HCT116 (cell line): ENCODE results near the gene MAPK10. TPM values are rescaled to one million over a fixed set of nuclear protein-coding genes. Genes with fewer than 3 reads are reported as not detected.

ENCODE experiments used
- ATAC-seq: fragments of 200-7000 bp; cut with Tn5 transposase; 2 replicates; pipeline ENCODE4 v1.9.1; 2020; ENCODE audit warnings: mild to moderate bottlenecking, moderate library complexity
- BruUV-seq: library from RNA; stranded (reverse); fragments of 400-500 nt; replicated peaks from 2 replicates; lab custom pipeline; 2021; lab: Mats Ljungman, UMichigan
- CTCF ChIA-PET: fragments of 300-600 bp; sonication (Branson Sonifier 250); formaldehyde crosslinking; loops from one replicate; lab custom pipeline; 2021; ENCODE audit warnings: antibody characterized with exemption; lab: Charles Lee
- POLR2A ChIA-PET: fragments of 300-600, 350-600 bp; sonication (Branson Sonifier 250); formaldehyde crosslinking; loops from one replicate; lab custom pipeline; 2021; ENCODE audit warnings: antibody characterized with exemption; lab: Charles Lee
- RAD21 ChIA-PET, 2 experiments: fragments of 300-600 bp; sonication (Branson Sonifier 250); formaldehyde crosslinking; loops; one replicate each; lab custom pipeline; 2023; ENCODE audit warnings: low total read pairs in 2 of 2; ENCODE audit not compliant: uncharacterized antibody in 2 of 2, unreplicated experiment in 2 of 2, low non-redundant PET in 1 of 2; lab: Charles Lee
- DNase-seq: peaks from one replicate; pipeline ENCODE4 v3.0.0-alpha.2; 2010; ENCODE audit warnings: low read depth, low spot score
- H2AFZ ChIP-seq: fragments of 200-600 bp; shearing (Covaris generic), sonication (generic); 2 replicates; pipeline ENCODE4 v1.6.1; 2017; ENCODE audit warnings: low read depth, mixed run types, mixed read lengths, antibody characterized with exemption, low read length; ENCODE audit not compliant: poor library complexity, severe bottlenecking
- H3K27ac ChIP-seq: 2 replicates; pipeline ENCODE4 v1.5.1; 2012; ENCODE audit warnings: low read depth, low read length
- H3K27me3 ChIP-seq: fragments of 200-600 bp; sonication (generic); 2 replicates; pipeline ENCODE4 v1.6.1; 2016; ENCODE audit warnings: mixed run types, low read length, mixed read lengths; ENCODE audit not compliant: insufficient read depth
- H3K36me3 ChIP-seq, 2 experiments: fragments of 200-500 bp in 1 of 2; fragments of 200-600 bp in 1 of 2; sonication (Bioruptor generic) in 1 of 2; sonication (generic) in 1 of 2; 2 replicates each; pipeline versions ENCODE4 v1.5.1 to v1.6.1; 2014 to 2016; ENCODE audit warnings: low read length in 2 of 2, inconsistent platforms in 1 of 2, mixed read lengths in 1 of 2, mixed run types in 1 of 2; ENCODE audit not compliant: insufficient read depth in 2 of 2, control insufficient read depth in 1 of 2
- H3K4me1 ChIP-seq, 2 experiments: fragments of 200-600 bp in 1 of 2; sonication (generic) in 1 of 2; 2 replicates each; pipeline versions ENCODE4 v1.5.1 to v1.6.1; 2012 to 2017; ENCODE audit warnings: low read length in 2 of 2, inconsistent platforms in 1 of 2, mild to moderate bottlenecking in 1 of 2, mixed read lengths in 1 of 2, mixed run types in 1 of 2, moderate library complexity in 1 of 2; ENCODE audit not compliant: insufficient read depth in 2 of 2, control insufficient read depth in 1 of 2
- H3K4me2 ChIP-seq: fragments of 200-600 bp; sonication (generic); 2 replicates; pipeline ENCODE4 v1.6.1; 2017; ENCODE audit warnings: mixed run types, low read length, mixed read lengths
- H3K4me3 ChIP-seq, 2 experiments: fragments of 200-600 bp in 1 of 2; sonication (generic) in 1 of 2; replicated peaks in 1 of 2; 2 replicates each; pipeline ENCODE4 v1.5.1; 2011 to 2016; ENCODE audit warnings: low read length in 2 of 2, control low read depth in 1 of 2, low read depth in 1 of 2, mild to moderate bottlenecking in 1 of 2, mixed read lengths in 1 of 2, mixed run types in 1 of 2
- H3K79me2 ChIP-seq: fragments of 200-600 bp; sonication (generic); 2 replicates; pipeline ENCODE4 v1.6.1; 2017; ENCODE audit warnings: mild to moderate bottlenecking, mixed run types, low read length, moderate library complexity, mixed read lengths; ENCODE audit not compliant: insufficient read depth
- H3K9ac ChIP-seq: fragments of 200-600 bp; sonication (generic); 2 replicates; pipeline ENCODE4 v1.6.1; 2016; ENCODE audit warnings: low read length, mixed read lengths
- H3K9me2 ChIP-seq: fragments of 200-600 bp; sonication (generic), shearing (Covaris generic); 2 replicates; pipeline ENCODE4 v1.6.1; 2017; ENCODE audit warnings: mixed run types, mild to moderate bottlenecking, moderate library complexity; ENCODE audit not compliant: insufficient read depth
- H3K9me3 ChIP-seq, 2 experiments: fragments of 200-500 bp in 1 of 2; fragments of 200-600 bp in 1 of 2; sonication (Bioruptor generic) in 1 of 2; sonication (generic) in 1 of 2; 2 replicates each; pipeline ENCODE4 v1.6.1; 2014 to 2017; ENCODE audit warnings: low read length in 2 of 2, mixed read lengths in 2 of 2, inconsistent platforms in 1 of 2, low read depth in 1 of 2, mild to moderate bottlenecking in 1 of 2, mixed run types in 1 of 2, moderate library complexity in 1 of 2; ENCODE audit not compliant: control insufficient read depth in 1 of 2, insufficient read depth in 1 of 2
- H4K20me1 ChIP-seq: fragments of 200-600 bp; sonication (generic), shearing (Covaris generic); 2 replicates; pipeline ENCODE4 v1.6.1; 2017; ENCODE audit warnings: mixed run types, mild to moderate bottlenecking, moderate library complexity; ENCODE audit not compliant: insufficient read depth
- CBX3 ChIP-seq: IDR thresholded peaks from 2 replicates; pipeline ENCODE4 v1.6.1; 2012; ENCODE audit warnings: low read depth
- CEBPB ChIP-seq: IDR thresholded peaks from 2 replicates; pipeline ENCODE4 v1.6.1; 2012; ENCODE audit warnings: low read depth
- EGR1 ChIP-seq: IDR thresholded peaks from 2 replicates; pipeline ENCODE4 v1.6.1; 2012; ENCODE audit warnings: low read depth
- ELF1 ChIP-seq: IDR thresholded peaks from 2 replicates; pipeline ENCODE4 v1.6.1; 2012; ENCODE audit warnings: low read depth, borderline replicate concordance
- EZH2 ChIP-seq: fragments of 200-600 bp; sonication (generic); IDR thresholded peaks from 2 replicates; pipeline ENCODE4 v1.6.1; 2017; ENCODE audit warnings: antibody characterized with exemption, mixed run types
- EZH2phosphoT487 ChIP-seq: fragments of 200-600 bp; IDR thresholded peaks from 2 replicates; pipeline ENCODE4 v1.6.1; 2018; ENCODE audit warnings: antibody characterized with exemption, borderline replicate concordance
- FOSL1 ChIP-seq: IDR thresholded peaks from 2 replicates; pipeline ENCODE4 v1.6.1; 2012; ENCODE audit warnings: low read depth
- JUND ChIP-seq: IDR thresholded peaks from 2 replicates; pipeline ENCODE4 v1.6.1; 2012
- POLR2A ChIP-seq: IDR thresholded peaks from 2 replicates; pipeline ENCODE4 v1.7.0; 2011; ENCODE audit warnings: borderline replicate concordance; ENCODE audit not compliant: insufficient read depth, insufficient read length; ENCODE audit errors: extremely low read depth
- POLR2AphosphoS5 ChIP-seq: IDR thresholded peaks from 2 replicates; pipeline ENCODE4 v1.6.1; 2011; ENCODE audit warnings: mild to moderate bottlenecking, low read depth, low read length, moderate library complexity
- RAD21 ChIP-seq: IDR thresholded peaks from 2 replicates; pipeline ENCODE4 v1.6.1; 2012; ENCODE audit warnings: low read depth, mild to moderate bottlenecking
- SP1 ChIP-seq: IDR thresholded peaks from 2 replicates; pipeline ENCODE4 v1.6.1; 2012; ENCODE audit warnings: low read depth
- TCF7L2 ChIP-seq: IDR thresholded peaks from 2 replicates; pipeline ENCODE4 v1.7.0; 2011; ENCODE audit warnings: borderline replicate concordance, inconsistent platforms; ENCODE audit not compliant: insufficient read depth, insufficient read length; ENCODE audit errors: extremely low read depth
- ZFX ChIP-seq: fragments of 450-650 bp; IDR thresholded peaks from 2 replicates; pipeline ENCODE4 v1.6.1; 2017
- ZNF274 ChIP-seq: fragments of 200-500 bp; sonication (Bioruptor generic); IDR thresholded peaks from 2 replicates; pipeline ENCODE4 v1.6.1; 2014; ENCODE audit warnings: mild to moderate bottlenecking, low read depth, low read length, inconsistent platforms
- intact Hi-C: fragments of 100-400 bp; cut with micrococcal nuclease; formaldehyde crosslinking; loops from 2 replicates; pipeline ENCODE4 v1.10.0; 2022
- total RNA-seq: library from RNA; stranded (reverse); gene quantifications from one replicate; pipeline ENCODE4 v1.2.1, GENCODE V29; 2021; ENCODE audit not compliant: unreplicated experiment
- TF ChIP-seq, protein P1 (sequence below): IDR thresholded peaks from 2 replicates; pipeline ENCODE4 v1.6.1; 2012; ENCODE audit warnings: low read depth
- TF ChIP-seq, protein P2 (sequence below): IDR thresholded peaks from 2 replicates; pipeline ENCODE4 v1.6.1; 2011; ENCODE audit warnings: mild to moderate bottlenecking, low read length, moderate library complexity; ENCODE audit not compliant: insufficient replicate concordance; ENCODE audit errors: extremely low read depth
- TF ChIP-seq, protein P3 (sequence below): IDR thresholded peaks from 2 replicates; pipeline ENCODE4 v1.6.1; 2012
- TF ChIP-seq, protein P4 (sequence below), 3 experiments: fragments of 200-600 bp in 1 of 3; sonication (generic) in 1 of 3; IDR thresholded peaks in 2 of 3; conservative IDR thresholded peaks in 1 of 3; 2 replicates each; pipeline ENCODE4 v1.5.1; 2012 to 2017; ENCODE audit warnings: low read depth in 2 of 3, low read length in 2 of 3, antibody characterized with exemption in 1 of 3, borderline replicate concordance in 1 of 3, control low read depth in 1 of 3, mild to moderate bottlenecking in 1 of 3, mixed read lengths in 1 of 3, mixed run types in 1 of 3, moderate library complexity in 1 of 3; ENCODE audit not compliant: insufficient read depth in 1 of 3
- TF ChIP-seq, protein P5 (sequence below): IDR thresholded peaks from 2 replicates; pipeline ENCODE4 v1.6.1; 2012

Gene MAPK10
- total RNA-seq, 1 experiment from 2014 or later = 0.52 TPM

DNA sequence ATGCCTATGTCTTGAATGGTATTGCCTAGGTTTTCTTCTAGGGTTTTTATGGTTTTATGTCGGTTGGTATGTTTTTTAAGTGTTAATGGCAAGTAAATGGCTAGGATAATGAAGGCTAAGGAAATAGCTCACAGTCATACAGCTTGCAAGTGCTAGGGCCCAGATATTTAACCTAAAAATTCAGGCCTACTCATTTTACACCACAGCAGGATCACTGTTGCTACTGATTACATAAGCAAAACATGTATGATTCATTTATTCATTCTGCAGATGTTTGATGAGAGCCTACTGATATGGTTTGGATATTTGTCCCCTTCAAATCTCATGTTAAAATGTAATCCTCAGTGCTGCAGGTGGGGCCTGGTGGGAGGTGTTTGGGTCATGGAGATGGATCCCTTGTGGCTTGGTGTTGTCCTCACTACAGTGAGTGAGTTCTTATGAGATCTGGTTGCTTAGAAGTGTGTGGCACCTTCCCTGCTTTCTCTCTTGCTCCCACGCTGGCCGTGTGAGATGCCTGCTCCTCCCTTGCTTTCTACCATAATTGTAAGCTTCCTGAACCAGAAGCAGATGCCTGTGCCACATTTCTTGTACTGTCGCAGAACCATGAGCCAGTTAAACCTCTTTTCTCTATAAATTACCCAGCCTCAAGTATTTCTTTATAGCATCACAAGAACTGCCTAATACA is 175.5 kb downstream of the MAPK10 start:
- Histone ChIP-seq H3K4me2 (no peak overlapping the region), H3K9me3 (no peaks in the 10 kb centered on the region), H2AFZ (no peak overlapping the region), H3K9ac (no peak overlapping the region), H3K36me3 (no peaks in the 10 kb centered on the region), H3K79me2 (no peaks in the 10 kb centered on the region), H3K4me3 (no peak overlapping the region), H3K27me3 (no peaks in the 10 kb centered on the region), H3K27ac (no peak overlapping the region), H4K20me1 (no peaks in the 10 kb centered on the region), H3K4me1 (peaks cover 0 to 9% of the 10 kb centered on the region in 2 experiments; a peak in 2 of 4 replicates), H3K9me2 (no peaks in the 10 kb centered on the region)
- DNase-seq (no peak), ATAC-seq (no peak)
- CTCF ChIA-PET = no interaction called here
- POLR2A ChIA-PET = no interaction called here
- TF ChIP-seq POLR2AphosphoS5 (no peak), TCF7L2 (no peak), EZH2phosphoT487 (no peak), CEBPB (no peak), ZFX (no peak), SP1 (no peak), EZH2 (no peak), ZNF274 (no peak), RAD21 (no peak), POLR2A (no peak), ELF1 (no peak), EGR1 (no peak), JUND (no peak), FOSL1 (no peak), CBX3 (no peak)
- TF ChIP-seq, protein P1, sequence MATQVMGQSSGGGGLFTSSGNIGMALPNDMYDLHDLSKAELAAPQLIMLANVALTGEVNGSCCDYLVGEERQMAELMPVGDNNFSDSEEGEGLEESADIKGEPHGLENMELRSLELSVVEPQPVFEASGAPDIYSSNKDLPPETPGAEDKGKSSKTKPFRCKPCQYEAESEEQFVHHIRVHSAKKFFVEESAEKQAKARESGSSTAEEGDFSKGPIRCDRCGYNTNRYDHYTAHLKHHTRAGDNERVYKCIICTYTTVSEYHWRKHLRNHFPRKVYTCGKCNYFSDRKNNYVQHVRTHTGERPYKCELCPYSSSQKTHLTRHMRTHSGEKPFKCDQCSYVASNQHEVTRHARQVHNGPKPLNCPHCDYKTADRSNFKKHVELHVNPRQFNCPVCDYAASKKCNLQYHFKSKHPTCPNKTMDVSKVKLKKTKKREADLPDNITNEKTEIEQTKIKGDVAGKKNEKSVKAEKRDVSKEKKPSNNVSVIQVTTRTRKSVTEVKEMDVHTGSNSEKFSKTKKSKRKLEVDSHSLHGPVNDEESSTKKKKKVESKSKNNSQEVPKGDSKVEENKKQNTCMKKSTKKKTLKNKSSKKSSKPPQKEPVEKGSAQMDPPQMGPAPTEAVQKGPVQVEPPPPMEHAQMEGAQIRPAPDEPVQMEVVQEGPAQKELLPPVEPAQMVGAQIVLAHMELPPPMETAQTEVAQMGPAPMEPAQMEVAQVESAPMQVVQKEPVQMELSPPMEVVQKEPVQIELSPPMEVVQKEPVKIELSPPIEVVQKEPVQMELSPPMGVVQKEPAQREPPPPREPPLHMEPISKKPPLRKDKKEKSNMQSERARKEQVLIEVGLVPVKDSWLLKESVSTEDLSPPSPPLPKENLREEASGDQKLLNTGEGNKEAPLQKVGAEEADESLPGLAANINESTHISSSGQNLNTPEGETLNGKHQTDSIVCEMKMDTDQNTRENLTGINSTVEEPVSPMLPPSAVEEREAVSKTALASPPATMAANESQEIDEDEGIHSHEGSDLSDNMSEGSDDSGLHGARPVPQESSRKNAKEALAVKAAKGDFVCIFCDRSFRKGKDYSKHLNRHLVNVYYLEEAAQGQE = no peak
- TF ChIP-seq, protein P2, sequence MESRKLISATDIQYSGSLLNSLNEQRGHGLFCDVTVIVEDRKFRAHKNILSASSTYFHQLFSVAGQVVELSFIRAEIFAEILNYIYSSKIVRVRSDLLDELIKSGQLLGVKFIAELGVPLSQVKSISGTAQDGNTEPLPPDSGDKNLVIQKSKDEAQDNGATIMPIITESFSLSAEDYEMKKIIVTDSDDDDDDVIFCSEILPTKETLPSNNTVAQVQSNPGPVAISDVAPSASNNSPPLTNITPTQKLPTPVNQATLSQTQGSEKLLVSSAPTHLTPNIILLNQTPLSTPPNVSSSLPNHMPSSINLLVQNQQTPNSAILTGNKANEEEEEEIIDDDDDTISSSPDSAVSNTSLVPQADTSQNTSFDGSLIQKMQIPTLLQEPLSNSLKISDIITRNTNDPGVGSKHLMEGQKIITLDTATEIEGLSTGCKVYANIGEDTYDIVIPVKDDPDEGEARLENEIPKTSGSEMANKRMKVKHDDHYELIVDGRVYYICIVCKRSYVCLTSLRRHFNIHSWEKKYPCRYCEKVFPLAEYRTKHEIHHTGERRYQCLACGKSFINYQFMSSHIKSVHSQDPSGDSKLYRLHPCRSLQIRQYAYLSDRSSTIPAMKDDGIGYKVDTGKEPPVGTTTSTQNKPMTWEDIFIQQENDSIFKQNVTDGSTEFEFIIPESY = no peak
- TF ChIP-seq, protein P3, sequence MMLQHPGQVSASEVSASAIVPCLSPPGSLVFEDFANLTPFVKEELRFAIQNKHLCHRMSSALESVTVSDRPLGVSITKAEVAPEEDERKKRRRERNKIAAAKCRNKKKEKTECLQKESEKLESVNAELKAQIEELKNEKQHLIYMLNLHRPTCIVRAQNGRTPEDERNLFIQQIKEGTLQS = no peak
- TF ChIP-seq, protein P4, sequence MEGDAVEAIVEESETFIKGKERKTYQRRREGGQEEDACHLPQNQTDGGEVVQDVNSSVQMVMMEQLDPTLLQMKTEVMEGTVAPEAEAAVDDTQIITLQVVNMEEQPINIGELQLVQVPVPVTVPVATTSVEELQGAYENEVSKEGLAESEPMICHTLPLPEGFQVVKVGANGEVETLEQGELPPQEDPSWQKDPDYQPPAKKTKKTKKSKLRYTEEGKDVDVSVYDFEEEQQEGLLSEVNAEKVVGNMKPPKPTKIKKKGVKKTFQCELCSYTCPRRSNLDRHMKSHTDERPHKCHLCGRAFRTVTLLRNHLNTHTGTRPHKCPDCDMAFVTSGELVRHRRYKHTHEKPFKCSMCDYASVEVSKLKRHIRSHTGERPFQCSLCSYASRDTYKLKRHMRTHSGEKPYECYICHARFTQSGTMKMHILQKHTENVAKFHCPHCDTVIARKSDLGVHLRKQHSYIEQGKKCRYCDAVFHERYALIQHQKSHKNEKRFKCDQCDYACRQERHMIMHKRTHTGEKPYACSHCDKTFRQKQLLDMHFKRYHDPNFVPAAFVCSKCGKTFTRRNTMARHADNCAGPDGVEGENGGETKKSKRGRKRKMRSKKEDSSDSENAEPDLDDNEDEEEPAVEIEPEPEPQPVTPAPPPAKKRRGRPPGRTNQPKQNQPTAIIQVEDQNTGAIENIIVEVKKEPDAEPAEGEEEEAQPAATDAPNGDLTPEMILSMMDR (IDR thresholded peaks at IDR 0.05 in 2 of 3, conservative IDR thresholded peaks at IDR 0.05 in 1 of 3; ENCODE audit: borderline replicate concordance in 1 of 3, insufficient read depth in 1 of 3, low read depth in 2 of 3, low read length in 2 of 3) = no peak
- TF ChIP-seq, protein P5, sequence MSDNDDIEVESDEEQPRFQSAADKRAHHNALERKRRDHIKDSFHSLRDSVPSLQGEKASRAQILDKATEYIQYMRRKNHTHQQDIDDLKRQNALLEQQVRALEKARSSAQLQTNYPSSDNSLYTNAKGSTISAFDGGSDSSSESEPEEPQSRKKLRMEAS = no peak
- RAD21 ChIA-PET = no interaction called here
- no TSS peak for BruUV-seq
- intact Hi-C loops = no loop called here
